SU-DHL-6 (cell line): Measurements from ENCODE around the gene CMSS1.

Source experiments
- CTCF ChIP-seq: fragments of 200-600 bp; sonication (generic); IDR thresholded peaks from one replicate; pipeline ENCODE4 v1.5.1; 2017; ENCODE audit warnings: antibody characterized with exemption, mild to moderate bottlenecking, low read length, moderate library complexity; ENCODE audit not compliant: insufficient read depth, poor library complexity, severe bottlenecking
- EZH2phosphoT487 ChIP-seq: fragments of 200-600 bp; sonication (generic), shearing (Covaris generic); conservative IDR thresholded peaks from 2 replicates; pipeline ENCODE4 v1.6.1; 2018; ENCODE audit warnings: mild to moderate bottlenecking, antibody characterized with exemption, low read length, moderate library complexity, mixed read lengths

- TF ChIP-seq CTCF (no peak), EZH2phosphoT487 (no peak)
Measured at GRCh38 chr3:100136921-100137320, 319.3 kb downstream of the CMSS1 start.
